GM19238 (cell line): ENCODE measurements around the gene CHEK1.
"Not testable (repeated sequence)": the region's sequence is repeated elsewhere in the genome, so short reads cannot be mapped to it uniquely, and the experiment has no call there.

Experiments
- DNase-seq: peaks from one replicate; pipeline ENCODE4 v3.0.0; 2011; ENCODE audit warnings: low spot score; ENCODE audit not compliant: insufficient read length

The CHEK1 gene

DNA sequence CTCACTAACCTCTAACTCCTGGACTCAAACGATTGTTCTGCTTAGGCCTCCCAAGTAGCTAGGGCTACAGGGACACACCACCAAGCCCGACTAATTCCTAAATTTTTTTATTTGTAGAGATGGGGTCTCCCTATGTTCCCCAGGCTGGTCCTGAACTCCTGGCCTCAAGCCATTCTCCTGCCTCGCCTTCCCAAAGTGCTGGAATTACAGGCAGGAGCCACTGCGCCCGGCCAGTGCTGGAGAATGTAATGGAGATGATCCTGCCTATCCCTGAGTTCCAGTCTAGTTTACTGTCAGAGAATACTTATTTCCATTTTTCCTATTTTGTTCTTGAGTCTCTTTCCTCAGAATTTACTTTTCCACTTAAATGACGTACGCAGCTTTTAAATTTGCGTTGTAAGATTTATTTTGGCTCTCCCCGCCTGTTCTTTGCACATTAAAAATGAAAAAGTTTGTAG is at the start of gene CHEK1:
TSS of gene CHEK1 (plus strand) at position 408 of the 458 bp plus-strand sequence. CDS start 1,606 bp downstream, outside the sequence.
- no peak for DNase-seq

- not testable (repeated sequence) for DNase-seq
These were observed 47.8 kb upstream of the CHEK1 start for GRCh38 chr11:125577181-125577580.

- no peak for DNase-seq
These were observed 46.2 kb upstream of the CHEK1 start for GRCh38 chr11:125578783-125579182.

- no peak for DNase-seq
These were observed 45.2 kb upstream of the CHEK1 start for GRCh38 chr11:125579811-125580210.

GRCh38 chr11:125583496-125583895 is 41.5 kb upstream of the CHEK1 start:
- DNase-seq, result no peak

- DNase-seq, result no peak
These were observed 39.5 kb upstream of the CHEK1 start for GRCh38 chr11:125585487-125585886.

- DNase-seq, result no peak
These were observed 38.3 kb upstream of the CHEK1 start for GRCh38 chr11:125586623-125587022.

DNA sequence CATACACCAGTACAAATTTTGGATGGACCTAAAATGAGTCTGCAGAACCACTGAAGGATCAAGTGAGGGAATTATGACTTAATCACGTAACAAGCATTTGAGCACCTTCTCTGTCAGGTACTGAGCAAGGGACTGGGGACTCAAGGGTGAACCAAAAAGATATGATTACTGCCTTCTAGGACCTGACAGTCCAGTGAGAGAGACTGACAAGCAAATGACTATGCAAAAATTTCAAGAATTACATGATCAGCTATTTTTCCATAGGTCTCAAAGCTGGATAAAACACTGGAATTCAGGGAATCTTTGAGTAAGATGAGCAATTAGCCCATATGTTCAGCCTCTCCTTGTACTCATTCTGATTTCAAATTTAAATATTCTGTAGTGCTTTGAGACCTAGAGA is 37.5 kb upstream of the CHEK1 start:
- no peak for DNase-seq

GRCh38 chr11:125588505-125588904 is 36.5 kb upstream of the CHEK1 start:
- DNase-seq, result no peak

DNA sequence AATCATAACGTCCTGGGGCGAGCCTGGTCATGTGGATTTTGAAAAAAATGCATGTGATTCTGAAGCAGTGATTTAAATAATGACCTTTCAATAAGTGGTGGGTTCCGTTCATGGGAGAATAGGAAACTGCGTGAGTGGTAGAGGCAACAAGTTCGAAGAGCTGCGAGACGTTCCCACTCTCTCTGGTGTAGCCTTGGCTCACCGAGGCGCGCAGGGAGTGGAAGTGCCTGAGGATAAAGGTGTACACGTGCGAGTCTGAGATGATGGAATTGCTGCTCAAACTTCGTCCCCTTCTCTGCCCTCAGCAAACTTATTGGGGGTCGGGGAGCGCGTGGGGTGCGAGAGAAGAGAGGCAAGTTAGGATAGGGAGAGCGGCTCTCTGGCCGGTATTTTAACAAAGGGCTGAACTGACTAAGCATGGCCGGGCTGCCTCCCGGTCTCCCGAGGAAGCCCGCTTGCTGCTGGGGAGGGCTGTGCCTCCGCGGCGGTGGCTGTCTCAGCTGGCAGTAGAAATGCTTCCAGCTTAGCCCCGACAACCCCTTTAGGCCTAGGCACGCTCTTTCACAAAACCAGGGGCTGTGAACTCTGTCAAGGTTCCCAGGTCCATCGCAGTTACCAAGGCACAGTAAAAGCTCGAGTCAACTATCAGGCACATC is 33.2 kb upstream of the CHEK1 start:
- DNase-seq, result no peak

GRCh38 chr11:125592305-125593113 is 32.5 kb upstream of the CHEK1 start, which contains the start of gene STT3A:
STT3A (plus strand) TSS chr11:125592852; CDS start chr11:125595916, 3,064 bp downstream.
- peak; percentile 90 for DNase-seq

- DNase-seq, result no peak
These were observed 31.7 kb upstream of the CHEK1 start for GRCh38 chr11:125593114-125593820.

- no peak for DNase-seq
These were observed 30.0 kb upstream of the CHEK1 start for GRCh38 chr11:125594958-125595357.

GRCh38 chr11:125600663-125601062 is 24.3 kb upstream of the CHEK1 start:
- DNase-seq, result no peak

DNA sequence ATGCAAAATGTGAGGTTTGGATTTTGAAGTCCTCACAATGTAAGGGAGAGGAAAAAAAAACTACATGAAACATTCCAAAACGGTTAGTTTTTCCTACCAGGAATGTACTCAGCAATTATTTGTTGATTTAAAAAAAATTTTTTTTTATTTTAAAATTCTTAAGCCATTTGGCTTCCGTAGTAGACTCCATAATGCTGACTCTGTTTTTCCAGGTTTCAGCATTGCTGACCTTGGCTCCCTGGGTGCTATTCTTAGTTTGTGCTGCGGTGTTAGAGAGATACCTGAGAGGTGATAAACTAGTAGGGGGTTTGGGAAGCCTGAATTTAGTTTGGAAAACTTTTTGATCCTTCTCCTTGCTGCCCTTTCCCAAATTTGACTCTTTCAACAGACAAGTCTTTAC is 21.8 kb upstream of the CHEK1 start:
- DNase-seq, result no peak

GRCh38 chr11:125605417-125605816 is 19.5 kb upstream of the CHEK1 start:
- no peak for DNase-seq

GRCh38 chr11:125609545-125609944 is 15.4 kb upstream of the CHEK1 start:
- no peak for DNase-seq

DNA sequence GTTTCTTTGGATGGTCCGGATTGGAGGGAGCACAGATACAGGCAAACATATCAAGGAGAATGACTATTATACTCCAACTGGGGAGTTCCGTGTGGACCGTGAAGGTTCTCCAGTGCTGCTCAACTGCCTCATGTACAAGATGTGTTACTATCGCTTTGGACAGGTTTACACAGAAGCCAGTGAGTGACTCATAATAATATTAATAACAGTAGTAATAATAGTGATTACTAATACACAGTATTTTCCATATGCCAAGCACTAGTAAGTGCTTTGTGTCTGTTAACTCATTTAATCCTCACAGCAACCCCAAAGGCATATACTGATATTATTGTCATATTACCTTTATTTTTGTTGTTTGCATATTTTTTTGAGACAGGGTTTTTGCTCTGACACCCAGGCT is 6.6 kb upstream of the CHEK1 start:
- no peak for DNase-seq

DNA sequence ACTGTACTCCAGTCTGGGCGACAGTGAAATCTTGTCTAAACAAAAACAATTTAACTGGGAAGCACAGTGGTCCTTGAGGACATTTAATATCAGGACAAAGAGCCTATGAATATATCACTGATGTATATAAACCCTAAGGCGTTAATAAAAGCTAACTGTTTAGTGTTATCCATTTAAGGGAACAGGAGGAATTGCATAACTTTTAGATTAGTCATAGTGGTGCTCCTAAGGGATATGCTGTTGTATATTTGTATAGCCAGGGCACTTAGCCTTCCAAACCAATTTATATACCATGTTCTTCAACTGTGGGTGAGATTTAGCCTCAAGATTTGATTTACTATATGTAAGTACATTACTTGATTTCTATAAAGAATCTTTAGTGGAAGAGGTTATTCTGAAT is 3.0 kb upstream of the CHEK1 start:
- no peak for DNase-seq

GRCh38 chr11:125623064-125623463 is 1.9 kb upstream of the CHEK1 start:
- DNase-seq, result no peak

- no peak for DNase-seq
These were observed 264 bp downstream of the CHEK1 start for GRCh38 chr11:125625225-125625629.
